ENCODE measurements around the gene THADA.

THADA gene

GRCh38 chr2:43220229-43220751 lies 375.5 kb downstream of the THADA start:
- DNase-seq = no peak

- no peak for DNase-seq
Measured at GRCh38 chr2:43219383-43220228, 376.2 kb downstream of the THADA start.

- no peak for DNase-seq
Measured at GRCh38 chr2:43218702-43219382, 377.0 kb downstream of the THADA start.

- no peak for DNase-seq
Measured at GRCh38 chr2:43218155-43218701, 377.6 kb downstream of the THADA start.

- DNase-seq = peak; percentile 25
Measured at GRCh38 chr2:43217228-43218154, 378.3 kb downstream of the THADA start.

DNA sequence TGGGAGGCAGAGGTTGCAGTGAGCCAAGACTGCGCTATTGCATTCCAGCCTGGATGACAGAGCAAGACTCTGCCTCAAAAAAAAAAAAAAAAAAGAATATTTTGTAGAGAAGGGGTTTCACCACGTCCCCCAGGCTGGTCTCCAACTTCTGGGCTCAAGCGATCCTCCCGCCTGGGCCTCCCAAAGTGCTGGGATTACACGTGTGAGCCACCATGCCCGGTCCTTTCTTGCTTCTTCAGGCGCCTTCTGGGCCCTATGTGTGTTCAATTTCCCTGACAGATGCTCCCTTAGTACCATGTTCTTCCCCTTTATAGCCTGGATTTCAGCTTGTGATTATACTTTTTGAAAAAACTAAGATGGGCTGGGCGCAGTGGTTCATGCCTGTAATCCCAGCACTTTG lies 379.2 kb downstream of the THADA start:
- DNase-seq = no peak

DNA sequence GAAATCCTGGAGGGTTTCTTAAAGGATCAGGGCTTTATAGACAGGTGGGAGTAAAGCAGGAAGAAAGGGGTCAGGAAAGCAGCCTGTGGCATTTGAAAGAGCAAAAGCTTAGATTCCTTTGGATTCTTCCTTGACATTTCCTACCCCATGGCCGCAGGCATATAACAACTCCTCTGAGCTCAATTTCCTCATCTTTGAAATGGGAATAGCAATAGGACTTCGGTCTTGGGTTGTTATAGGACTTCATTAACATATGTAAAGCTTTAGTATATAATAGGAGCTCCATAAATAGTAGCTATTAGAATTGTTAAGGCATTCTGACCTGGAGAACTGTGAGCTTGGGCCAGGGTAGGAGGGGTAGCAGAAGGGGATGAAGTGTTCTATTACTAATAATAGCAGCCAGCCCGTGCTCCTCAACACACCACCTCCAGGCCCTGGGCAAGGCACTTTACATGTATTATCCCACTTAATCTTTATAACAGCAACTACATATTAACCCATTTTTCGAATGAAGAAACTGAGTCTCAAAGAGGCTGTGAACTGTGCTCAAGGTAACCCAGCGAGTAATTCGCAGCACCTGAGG lies 380.1 kb downstream of the THADA start:
- DNase-seq = no peak

- no peak for DNase-seq
Measured at GRCh38 chr2:43214253-43214652, 381.6 kb downstream of the THADA start.

DNA sequence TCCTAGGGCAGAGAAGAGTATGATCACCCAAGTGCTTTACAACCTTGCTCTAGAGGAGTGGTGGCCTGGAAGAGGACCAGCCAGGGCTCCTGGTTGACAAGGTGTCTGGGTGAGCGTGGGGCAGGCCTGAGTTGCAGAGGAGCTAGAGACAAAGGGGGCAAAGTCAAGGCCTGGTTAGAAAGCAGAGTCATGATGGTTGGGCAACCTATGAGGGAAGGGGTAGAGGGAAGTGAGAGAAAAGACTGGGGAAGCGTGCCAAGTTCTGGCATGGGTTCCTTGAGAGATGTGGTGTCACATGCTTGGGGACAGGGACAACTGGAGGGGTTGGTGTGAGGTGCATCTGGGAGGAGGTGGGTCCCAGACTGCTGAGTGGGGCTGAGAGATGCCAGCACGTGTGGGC lies 382.9 kb downstream of the THADA start:
- DNase-seq = no peak

GRCh38 chr2:43212216-43212835 lies 383.5 kb downstream of the THADA start:
- no peak for DNase-seq

DNA sequence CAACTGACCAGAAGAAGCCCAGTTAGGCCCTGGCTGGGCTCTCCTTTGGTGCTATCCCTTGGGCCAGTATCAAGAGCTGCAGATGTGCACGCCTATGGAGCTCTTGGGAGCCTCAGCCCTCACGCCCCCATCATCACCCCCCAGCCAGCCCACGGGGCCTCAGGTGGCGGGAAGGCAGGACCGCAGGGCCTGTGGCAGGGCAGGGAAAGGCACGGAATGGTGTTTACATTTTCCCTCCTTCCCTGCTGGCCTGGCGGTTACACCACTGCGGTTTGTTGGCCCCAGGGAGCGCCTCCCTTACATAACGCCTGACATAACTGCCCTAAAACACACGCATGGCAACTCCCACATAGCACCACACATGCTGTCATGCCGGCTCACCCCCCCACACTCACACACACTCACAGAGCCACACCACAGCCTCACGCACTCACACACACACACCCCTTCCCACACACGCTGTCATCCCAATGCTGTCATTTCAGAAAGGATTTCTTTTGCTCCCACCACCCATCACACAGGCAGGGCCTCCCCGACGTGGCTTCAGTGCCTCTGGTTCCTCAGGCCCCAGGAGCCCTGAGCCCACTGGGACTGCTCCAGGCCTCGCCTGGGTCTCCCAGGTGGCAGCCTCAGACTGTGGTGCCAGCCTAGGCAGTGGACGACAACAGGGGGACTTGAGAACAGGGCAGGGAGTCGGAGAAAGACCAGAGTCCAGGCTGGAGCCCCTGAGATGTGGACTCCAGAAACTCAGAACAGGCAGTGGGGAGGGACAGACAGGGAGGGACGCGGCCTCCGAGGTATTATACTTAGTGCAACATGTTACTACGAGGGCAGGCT lies 385.2 kb downstream of the THADA start:
- DNase-seq = no peak

- no peak for DNase-seq
Measured at GRCh38 chr2:43210125-43210466, 385.7 kb downstream of the THADA start.

DNA sequence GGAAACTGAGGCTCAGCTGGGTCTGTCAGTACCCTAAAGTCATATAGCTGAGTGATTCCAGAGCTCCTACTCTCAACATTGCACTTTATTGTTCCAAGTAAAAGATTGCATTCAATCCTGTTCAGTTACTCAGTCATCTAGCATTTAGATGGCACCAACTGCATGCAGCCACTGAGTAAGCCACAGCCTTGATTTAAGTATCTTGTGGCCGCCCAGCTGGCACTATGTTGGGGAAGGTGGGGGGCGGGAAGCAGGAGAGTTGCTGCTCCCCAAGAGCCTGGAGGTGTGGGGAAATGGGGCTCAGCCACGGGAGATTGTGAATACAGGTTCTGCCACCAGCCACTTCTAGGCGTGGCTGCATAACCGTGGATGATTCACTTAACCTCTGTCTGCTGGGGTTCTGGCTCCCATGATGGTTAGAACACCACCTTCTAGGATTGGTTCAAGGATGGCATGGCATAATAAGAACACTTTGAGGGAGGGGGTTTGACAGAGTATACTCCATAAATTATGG lies 386.6 kb downstream of the THADA start:
- no peak for DNase-seq

DNA sequence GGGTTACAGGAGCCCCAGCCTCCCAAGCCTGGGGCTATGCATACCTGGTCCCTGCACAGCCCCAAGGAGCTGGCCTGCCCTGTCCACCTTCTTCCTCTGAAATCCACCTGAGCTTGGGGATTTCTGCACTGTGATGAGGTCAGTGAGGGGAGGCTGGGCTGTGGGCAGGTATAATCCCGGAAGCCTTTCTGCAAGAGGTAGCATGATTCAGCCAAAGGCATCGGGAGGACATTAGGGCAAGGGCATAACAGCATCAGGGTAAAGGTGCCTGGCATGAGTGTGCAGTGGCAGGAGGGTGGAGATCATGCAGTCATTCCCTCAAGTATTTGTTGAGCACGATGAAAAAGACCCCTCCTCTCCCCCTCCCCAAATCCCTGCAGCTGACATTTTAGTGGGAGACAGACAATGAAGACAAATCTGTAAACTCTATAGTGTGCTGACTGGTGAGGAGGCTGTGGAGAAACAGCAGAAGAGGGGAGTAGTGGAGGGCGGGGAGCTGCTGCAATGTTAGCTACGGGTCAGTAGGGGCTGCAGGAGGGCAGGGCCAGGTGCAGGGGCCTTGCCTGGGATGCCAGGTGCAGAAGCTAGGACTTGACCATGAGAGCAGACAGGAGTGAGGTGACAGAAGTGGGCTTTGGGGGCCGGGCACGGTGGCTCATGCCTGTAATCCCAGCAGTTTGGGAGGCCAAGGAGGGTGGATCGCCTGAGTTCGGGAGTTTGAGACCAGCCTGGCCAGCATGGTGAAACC lies 388.1 kb downstream of the THADA start:
- DNase-seq = no peak

DNA sequence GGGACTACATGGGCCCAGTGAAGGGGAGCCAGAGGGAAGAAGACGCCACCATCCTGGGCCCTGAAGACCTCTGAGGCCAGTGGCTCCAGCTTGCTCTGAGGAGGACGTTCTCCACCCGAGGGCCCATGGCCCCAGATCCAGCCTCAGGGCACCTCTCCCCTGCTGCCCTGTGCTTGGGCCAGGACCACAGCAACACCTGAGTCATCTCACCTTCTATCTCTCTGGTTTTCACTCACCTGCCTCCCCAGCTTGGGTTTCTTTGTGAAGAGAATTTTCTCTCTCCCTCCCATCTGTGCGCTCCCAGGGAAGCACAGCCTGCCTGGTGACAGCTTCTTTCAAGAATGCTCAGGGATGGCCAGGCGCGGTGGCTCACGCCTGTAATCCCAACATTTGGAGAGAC lies 389.2 kb downstream of the THADA start:
- no peak for DNase-seq

DNA sequence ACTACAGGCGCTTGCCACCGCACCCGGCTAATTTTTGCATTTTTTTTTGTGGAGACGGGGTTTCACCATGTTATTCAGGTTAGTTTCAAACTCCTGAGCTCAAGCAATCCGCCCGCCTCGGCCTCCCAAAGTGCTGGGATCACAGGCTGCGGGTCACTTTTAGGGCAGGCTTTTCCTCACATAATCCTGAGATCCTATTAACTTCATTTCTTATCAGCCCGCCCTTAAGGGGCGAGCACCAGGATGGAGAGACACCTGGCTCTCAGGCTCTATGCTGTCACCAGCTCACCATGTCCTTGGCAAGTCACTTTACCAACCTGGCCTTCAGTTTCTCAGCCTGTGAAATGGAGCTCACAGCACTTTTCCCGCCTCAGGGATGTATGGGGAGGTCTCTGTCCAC lies 392.5 kb downstream of the THADA start:
- no peak for DNase-seq

GRCh38 chr2:43202289-43202688 lies 393.5 kb downstream of the THADA start:
- DNase-seq = no peak

DNA sequence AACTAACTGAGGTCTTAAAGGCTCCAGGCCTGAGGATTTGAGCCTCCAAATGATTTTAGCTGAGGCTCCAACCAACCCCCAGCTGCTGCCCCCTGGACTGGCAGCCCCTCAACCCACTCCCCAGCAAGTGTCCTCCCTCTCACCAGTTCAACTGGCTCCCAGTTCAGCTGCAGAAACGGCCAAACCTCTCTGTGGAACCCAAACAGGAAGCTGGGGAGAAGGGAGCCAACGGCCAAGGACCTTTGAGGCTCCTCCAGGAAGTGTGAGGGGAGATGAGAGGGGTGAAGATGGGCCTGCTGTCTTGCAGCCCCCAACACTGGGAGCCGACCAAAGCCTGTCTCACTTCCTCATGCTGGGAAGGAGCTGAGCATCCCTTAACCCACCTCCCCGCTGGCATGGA lies 394.3 kb downstream of the THADA start:
- no peak for DNase-seq

DNA sequence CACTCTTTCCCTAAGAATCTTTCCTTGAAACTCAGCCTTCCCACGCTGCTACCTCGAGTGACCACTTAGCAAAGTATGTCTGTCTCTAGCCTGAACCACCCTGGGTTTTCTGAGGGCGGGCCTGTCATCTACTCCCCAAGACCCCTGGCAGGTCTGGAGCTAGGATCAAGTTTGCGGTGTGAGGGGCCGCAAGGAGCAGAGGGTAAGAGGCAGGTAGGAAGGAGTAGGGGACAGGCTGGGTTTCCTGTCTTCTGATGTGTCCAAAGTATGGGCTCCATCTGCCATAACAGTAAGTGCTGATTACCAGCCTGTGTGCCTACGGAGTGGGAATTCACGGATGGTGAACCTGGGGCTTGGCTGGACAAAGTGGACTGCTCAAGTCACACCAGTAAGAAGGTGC lies 394.8 kb downstream of the THADA start:
- no peak for DNase-seq
